ENCODE measurements around the gene STX18.
"Not testable (repeated sequence)": the region's sequence is repeated elsewhere in the genome, so short reads cannot be mapped to it uniquely, and the experiment has no call there.

STX18 gene

GRCh38 chr4:4436244-4436823, 105.5 kb downstream of the STX18 start:
- no peak for DNase-seq

GRCh38 chr4:4433941-4434340, 107.9 kb downstream of the STX18 start:
- no peak for DNase-seq

GRCh38 chr4:4432341-4433125, 109.3 kb downstream of the STX18 start:
- DNase-seq, result no peak

- DNase-seq, result peak in 1 of 4 experiments; percentile 5
Measured at GRCh38 chr4:4430492-4431195, 111.2 kb downstream of the STX18 start.

GRCh38 chr4:4428966-4429875, 112.6 kb downstream of the STX18 start:
- DNase-seq, result no peak

GRCh38 chr4:4427886-4428285, 114.0 kb downstream of the STX18 start:
- DNase-seq, result no peak

- no peak for DNase-seq
Measured at GRCh38 chr4:4427121-4427870, 114.6 kb downstream of the STX18 start.

- DNase-seq, result no peak
Measured at GRCh38 chr4:4426511-4427120, 115.2 kb downstream of the STX18 start.

- DNase-seq, result no peak
Measured at GRCh38 chr4:4425696-4426095, 116.2 kb downstream of the STX18 start.

- DNase-seq, result no peak
Measured at GRCh38 chr4:4425119-4425690, 116.6 kb downstream of the STX18 start.

GRCh38 chr4:4424499-4425115, 117.2 kb downstream of the STX18 start:
- no peak for DNase-seq

GRCh38 chr4:4423706-4424498, 117.9 kb downstream of the STX18 start:
- DNase-seq, result no peak

- DNase-seq, result no peak
Measured at GRCh38 chr4:4422856-4423499, 118.9 kb downstream of the STX18 start.

GRCh38 chr4:4422117-4422516, 119.7 kb downstream of the STX18 start:
- not testable (repeated sequence) for DNase-seq

- DNase-seq, result no peak
Measured at GRCh38 chr4:4421356-4421755, 120.5 kb downstream of the STX18 start.

GRCh38 chr4:4420421-4420820, 121.4 kb downstream of the STX18 start:
- no peak for DNase-seq

- DNase-seq, result no peak
Measured at GRCh38 chr4:4419896-4420295, 122.0 kb downstream of the STX18 start.

GRCh38 chr4:4418676-4419390, 123.0 kb downstream of the STX18 start:
- DNase-seq, result no peak

GRCh38 chr4:4417886-4418285, 124.0 kb downstream of the STX18 start:
- DNase-seq, result no peak
